IPS-NIHi7 (cell line): ENCODE results near the gene SOX4.

ENCODE experiments used
- DNase-seq: peaks from one replicate; pipeline ENCODE4 v3.0.0; 2012; ENCODE audit warnings: mixed read lengths; ENCODE audit errors: extremely low spot score

The SOX4 gene

DNA sequence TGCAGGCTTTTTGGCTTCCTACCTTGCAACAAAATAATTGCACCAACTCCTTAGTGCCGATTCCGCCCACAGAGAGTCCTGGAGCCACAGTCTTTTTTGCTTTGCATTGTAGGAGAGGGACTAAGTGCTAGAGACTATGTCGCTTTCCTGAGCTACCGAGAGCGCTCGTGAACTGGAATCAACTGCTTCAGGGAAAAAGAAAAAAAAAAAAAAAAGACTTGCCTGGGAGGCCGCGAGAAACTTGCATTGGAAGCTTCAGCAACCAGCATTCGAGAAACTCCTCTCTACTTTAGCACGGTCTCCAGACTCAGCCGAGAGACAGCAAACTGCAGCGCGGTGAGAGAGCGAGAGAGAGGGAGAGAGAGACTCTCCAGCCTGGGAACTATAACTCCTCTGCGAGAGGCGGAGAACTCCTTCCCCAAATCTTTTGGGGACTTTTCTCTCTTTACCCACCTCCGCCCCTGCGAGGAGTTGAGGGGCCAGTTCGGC lies 420 bp downstream of the SOX4 start:
- DNase-seq: no peak

DNA sequence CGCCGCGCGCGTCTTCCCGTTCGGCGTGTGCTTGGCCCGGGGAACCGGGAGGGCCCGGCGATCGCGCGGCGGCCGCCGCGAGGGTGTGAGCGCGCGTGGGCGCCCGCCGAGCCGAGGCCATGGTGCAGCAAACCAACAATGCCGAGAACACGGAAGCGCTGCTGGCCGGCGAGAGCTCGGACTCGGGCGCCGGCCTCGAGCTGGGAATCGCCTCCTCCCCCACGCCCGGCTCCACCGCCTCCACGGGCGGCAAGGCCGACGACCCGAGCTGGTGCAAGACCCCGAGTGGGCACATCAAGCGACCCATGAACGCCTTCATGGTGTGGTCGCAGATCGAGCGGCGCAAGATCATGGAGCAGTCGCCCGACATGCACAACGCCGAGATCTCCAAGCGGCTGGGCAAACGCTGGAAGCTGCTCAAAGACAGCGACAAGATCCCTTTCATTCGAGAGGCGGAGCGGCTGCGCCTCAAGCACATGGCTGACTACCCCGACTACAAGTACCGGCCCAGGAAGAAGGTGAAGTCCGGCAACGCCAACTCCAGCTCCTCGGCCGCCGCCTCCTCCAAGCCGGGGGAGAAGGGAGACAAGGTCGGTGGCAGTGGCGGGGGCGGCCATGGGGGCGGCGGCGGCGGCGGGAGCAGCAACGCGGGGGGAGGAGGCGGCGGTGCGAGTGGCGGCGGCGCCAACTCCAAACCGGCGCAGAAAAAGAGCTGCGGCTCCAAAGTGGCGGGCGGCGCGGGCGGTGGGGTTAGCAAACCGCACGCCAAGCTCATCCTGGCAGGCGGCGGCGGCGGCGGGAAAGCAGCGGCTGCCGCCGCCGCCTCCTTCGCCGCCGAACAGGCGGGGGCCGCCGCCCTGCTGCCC lies 1.1 kb downstream of the SOX4 start:
- no peak for DNase-seq

DNA sequence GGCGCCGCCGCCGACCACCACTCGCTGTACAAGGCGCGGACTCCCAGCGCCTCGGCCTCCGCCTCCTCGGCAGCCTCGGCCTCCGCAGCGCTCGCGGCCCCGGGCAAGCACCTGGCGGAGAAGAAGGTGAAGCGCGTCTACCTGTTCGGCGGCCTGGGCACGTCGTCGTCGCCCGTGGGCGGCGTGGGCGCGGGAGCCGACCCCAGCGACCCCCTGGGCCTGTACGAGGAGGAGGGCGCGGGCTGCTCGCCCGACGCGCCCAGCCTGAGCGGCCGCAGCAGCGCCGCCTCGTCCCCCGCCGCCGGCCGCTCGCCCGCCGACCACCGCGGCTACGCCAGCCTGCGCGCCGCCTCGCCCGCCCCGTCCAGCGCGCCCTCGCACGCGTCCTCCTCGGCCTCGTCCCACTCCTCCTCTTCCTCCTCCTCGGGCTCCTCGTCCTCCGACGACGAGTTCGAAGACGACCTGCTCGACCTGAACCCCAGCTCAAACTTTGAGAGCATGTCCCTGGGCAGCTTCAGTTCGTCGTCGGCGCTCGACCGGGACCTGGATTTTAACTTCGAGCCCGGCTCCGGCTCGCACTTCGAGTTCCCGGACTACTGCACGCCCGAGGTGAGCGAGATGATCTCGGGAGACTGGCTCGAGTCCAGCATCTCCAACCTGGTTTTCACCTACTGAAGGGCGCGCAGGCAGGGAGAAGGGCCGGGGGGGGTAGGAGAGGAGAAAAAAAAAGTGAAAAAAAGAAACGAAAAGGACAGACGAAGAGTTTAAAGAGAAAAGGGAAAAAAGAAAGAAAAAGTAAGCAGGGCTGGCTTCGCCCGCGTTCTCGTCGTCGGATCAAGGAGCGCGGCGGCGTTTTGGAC lies 2.0 kb downstream of the SOX4 start:
- no peak for DNase-seq

DNA sequence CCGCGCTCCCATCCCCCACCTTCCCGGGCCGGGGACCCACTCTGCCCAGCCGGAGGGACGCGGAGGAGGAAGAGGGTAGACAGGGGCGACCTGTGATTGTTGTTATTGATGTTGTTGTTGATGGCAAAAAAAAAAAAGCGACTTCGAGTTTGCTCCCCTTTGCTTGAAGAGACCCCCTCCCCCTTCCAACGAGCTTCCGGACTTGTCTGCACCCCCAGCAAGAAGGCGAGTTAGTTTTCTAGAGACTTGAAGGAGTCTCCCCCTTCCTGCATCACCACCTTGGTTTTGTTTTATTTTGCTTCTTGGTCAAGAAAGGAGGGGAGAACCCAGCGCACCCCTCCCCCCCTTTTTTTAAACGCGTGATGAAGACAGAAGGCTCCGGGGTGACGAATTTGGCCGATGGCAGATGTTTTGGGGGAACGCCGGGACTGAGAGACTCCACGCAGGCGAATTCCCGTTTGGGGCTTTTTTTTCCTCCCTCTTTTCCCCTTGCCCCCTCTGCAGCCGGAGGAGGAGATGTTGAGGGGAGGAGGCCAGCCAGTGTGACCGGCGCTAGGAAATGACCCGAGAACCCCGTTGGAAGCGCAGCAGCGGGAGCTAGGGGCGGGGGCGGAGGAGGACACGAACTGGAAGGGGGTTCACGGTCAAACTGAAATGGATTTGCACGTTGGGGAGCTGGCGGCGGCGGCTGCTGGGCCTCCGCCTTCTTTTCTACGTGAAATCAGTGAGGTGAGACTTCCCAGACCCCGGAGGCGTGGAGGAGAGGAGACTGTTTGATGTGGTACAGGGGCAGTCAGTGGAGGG lies 2.8 kb downstream of the SOX4 start:
- peak; percentile 38 for DNase-seq

DNA sequence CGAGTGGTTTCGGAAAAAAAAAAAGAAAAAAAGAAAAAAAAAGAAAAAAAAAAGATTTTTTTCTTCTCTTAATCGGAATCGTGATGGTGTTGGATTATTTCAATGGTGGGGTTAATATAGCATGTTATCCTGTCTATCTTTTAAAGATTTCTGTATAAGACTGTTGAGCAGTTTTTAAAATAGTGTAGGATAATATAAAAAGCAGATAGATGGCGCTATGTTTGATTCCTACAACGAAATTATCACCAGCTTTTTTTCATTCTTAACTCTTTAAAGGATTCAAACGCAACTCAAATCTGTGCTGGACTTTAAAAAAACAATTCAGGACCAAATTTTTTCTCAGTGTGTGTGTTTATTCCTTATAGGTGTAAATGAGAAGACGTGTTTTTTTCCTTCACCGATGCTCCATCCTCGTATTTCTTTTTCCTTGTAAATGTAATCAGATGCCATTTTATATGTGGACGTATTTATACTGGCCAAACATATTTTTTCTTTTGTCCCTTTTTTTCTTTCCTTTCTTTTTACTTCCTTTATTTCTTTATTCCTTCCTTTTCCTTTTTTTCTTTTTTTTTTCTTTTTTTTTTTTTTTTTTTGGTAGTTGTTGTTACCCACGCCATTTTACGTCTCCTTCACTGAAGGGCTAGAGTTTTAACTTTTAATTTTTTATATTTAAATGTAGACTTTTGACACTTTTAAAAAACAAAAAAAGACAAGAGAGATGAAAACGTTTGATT lies 3.6 kb downstream of the SOX4 start:
- DNase-seq: no peak

DNA sequence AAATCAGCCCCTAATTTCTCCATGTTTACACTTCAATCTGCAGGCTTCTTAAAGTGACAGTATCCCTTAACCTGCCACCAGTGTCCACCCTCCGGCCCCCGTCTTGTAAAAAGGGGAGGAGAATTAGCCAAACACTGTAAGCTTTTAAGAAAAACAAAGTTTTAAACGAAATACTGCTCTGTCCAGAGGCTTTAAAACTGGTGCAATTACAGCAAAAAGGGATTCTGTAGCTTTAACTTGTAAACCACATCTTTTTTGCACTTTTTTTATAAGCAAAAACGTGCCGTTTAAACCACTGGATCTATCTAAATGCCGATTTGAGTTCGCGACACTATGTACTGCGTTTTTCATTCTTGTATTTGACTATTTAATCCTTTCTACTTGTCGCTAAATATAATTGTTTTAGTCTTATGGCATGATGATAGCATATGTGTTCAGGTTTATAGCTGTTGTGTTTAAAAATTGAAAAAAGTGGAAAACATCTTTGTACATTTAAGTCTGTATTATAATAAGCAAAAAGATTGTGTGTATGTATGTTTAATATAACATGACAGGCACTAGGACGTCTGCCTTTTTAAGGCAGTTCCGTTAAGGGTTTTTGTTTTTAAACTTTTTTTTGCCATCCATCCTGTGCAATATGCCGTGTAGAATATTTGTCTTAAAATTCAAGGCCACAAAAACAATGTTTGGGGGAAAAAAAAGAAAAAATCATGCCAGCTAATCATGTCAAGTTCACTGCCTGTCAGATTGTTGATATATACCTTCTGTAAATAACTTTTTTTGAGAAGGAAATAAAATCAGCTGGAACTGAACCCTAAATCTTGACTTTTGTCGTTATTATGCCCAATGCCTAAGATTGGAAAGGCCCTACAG lies 4.5 kb downstream of the SOX4 start:
- DNase-seq: no peak

DNA sequence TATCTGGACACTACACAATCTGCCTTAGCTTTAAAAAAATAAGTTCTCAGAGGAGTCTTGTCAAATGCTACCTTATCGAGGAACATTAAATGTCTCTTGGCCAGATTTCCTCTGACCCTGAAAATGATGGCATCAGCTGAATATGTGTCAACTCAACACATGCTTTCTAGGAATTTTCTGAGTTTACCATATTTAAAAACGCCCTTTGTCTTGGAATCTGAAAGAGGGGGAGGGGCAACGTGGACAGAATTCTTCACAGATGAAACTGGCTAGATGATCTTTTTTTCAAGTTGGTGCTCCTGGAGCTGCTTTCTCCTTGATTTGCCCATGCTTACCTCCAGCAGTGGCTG lies 5.1 kb downstream of the SOX4 start:
- DNase-seq: no peak

DNA sequence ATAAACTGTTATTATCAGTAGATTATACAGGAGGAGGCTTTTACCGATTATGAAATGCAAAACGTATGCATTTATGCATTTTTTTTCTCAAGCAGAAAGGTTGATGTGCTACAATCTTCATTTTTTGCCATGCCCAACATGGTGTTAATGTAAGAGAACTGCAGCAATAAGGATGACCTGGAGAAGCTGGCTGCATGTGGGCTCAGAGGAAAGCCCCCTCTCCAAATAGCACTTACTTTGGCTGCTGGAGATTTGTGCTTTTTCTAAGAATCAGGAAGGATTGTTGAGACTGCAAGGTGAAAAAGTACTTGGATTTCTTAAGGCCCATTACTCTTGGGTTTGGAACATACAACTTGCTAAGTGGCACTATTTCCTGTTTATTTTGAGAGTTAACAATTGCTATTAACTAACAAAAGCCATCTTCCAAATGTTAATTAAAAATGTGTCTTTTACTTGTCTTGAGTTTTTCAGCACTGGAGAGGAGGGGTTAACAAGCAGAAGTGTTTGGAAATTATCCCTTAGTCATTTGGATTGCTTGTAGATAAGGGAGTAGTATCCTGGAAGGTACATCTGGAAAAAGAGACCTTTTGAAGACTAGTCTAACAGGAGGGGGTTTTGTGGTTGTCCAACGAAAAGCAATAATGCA lies 5.6 kb downstream of the SOX4 start:
- DNase-seq: no peak

DNA sequence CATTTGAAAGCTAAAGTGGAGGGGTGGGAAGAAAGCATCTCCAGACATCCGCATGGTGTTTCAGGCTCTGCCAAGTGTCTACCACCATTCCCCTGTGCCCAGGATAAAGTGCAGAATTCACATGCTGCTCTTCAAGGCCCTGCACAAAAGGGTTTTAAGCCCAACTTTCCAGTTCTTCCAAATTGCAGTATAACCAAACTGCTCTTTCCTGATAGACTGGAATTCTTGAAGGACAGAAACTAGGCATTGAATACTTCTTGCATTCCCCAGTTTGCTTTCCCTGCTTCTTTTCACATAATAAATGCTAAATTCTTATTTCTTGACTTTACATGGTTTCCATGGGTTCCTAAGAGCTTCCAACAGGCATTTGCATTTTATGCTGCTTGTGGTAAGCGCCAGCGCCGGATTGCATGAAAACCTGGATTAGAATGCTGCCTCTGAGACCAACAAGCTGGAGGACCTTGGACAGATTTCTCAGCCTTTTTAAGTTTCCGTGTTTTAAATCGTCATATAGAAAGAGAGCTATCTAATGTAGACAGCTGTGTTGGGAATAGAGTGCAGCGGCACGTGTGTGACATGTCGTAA lies 7.9 kb downstream of the SOX4 start:
- no peak for DNase-seq

DNA sequence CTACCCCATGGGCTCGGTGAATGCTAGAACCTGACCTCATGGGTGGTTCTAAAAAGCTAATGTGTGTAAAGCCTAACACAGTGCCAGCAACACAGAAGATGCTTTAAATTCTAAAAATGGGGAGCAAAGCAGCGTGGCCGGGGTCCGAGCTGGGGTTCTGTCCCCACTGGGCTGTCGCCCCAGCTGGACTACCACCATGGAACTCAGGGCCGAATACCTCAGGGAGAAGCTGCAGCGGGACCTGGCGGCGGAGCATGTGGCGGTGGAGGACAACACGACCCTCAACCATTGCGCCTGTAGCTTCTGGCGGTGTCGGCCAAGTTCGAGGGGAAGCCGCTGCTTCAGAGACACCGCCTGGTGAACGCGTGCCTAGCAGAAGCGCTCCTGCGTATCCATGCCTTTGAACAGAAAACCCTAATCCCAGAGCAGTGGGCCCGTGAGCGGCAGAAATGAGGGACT lies 8.4 kb downstream of the SOX4 start:
- DNase-seq: no peak

DNA sequence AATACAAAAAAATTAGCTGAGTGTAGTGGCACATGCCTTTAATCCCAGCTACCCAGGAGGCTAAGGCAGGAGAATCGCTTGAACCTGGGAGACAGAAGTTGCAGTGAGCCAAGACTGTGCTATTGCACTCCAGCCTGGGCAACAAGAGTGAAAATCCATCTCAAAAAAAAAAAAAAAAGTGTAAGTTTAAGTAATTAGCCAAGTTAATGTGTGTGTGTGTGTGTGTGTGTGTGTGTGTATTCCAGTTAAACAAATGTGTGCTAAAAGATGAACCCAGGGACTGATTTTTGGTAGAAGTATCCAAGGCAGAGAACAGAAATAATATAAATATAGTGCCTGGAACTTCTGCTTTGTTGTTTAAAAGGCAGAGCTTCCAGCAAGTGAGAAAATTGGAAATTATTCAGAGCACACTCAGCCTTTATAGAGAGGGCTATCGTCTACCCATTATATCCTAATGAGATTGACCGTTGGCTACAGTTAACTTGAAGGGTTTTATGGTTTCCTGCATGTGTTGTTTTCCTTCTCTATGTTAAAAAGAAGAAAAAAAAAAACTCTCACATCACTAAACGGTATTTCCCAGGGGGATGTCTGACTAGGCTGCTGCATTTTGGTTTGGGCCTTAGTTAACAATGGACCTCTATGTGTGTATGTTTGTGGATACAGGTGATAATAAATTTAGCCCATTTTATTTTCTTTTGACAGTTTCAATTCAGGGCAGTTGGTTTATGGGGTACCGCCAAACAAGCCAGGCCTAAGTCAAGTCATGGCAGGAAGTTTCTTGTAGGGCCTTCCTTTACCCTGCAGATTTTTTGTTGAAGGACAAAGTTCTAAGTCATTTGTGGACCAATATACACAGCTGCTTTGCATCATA lies 9.8 kb downstream of the SOX4 start:
- no peak for DNase-seq

DNA sequence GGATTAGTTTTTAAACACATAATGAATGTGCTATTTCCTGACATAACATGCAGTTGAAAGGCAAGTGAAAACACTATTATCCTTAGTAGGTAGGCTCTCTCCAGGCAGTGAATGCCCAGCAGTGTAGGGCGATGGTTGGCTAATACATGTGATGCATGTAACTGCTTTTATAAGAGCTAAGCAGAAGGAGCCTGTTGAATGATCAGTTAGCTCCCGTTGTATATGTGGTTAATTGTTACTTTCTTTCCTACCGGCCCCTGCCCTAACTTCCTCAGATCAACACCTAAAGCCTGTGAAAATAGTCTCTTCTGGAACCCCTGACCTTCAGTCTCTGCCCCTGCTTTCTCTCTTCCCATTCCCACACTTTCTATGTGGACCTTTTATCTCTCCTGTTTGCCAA lies 10.5 kb downstream of the SOX4 start:
- DNase-seq: no peak

DNA sequence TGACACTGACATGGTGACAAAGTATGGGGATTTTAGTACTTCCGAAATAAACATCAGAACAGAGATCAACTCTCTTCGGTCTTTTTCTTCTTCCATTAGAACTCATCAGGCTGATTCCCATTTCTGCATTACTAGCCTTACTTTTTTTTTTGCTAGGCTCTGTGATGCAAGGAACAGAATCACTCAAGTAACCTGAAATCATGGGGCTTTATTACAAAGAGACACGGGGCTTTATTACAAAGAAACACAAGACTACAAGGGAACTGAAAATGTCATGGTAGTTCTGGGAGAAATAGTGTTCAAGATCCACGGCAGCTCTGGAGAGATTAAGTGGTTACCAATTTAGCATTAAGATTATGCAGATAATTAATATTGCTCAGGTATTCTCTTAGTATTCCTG lies 11.6 kb downstream of the SOX4 start:
- no peak for DNase-seq

DNA sequence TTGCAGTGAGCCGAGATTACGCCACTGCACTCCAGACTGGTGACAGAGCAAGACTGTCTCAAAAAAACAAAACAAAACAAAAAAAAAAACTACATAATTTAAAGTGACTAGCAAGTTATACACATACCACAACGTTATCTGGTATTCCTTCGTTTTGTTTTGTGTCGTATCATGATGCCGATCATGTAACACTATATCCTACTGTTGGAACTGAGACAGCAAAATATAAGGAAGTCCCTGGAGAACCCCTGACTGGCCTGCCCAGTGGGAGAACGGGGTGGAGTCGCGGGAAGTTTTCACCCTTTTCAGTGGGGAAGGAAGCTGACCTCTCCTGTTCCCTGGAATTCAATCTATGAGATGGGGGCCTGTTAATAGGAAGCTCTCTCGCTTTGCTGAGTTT lies 15.1 kb downstream of the SOX4 start:
- no peak for DNase-seq

DNA sequence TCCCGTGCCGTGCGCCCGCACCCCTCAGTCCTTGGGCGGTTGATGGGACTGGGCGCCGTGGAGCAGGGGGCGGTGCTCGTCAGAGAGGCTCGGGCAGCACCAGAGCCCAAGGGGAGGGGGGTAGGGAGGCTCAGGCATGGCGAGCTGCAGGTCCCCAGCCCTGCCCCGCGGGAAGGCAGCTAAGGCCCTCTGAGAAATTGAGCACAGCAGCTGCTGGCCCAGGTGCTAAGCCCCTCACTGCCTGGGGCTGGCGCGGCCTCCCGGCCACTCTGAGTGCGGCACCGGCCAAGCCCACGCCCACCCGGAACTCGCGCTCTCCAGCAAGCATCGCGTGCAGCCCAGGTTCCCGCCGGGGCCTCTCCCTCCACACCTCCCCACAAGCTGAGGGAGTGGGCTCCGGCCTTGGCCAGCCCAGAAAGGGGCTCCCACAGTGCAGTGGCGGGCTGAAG lies 16.4 kb downstream of the SOX4 start:
- DNase-seq: no peak

DNA sequence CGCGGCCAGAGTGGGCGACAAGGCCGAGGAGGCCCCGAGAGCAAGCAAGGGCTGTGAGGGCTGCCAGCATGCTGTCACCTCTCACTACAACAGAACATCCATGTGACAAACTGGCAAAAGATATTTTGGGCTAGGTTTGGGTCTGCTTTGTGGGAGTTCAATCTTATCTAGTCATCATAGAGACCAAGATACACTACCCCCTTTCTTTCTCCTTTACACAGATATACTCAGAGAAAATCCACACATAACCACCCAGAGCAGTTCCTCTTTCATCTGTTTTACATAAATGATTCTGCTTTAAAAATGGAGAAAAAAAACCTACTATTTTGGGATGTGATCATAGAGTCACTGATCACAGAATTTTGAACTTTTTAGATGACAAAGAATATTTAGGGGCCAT lies 16.8 kb downstream of the SOX4 start:
- no peak for DNase-seq

DNA sequence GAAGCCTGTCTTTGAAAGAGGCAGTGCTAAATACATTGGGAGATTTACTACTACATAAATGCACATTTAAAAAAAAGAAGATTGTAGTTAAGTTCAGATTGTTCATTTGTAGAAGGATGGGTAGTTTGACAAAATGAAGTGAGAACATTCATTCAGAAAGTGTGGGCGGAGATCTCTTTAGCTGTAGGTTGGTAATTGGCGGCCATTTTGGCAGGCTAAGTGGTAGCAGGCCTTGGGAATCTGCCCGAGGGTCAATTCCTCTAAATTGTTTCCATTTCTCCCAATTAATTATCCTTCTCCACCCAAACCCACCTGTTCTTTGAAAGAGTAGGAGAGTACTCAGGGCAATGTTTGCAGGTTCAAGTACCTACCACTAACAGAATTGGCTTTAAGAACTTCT lies 17.9 kb downstream of the SOX4 start:
- DNase-seq: no peak

DNA sequence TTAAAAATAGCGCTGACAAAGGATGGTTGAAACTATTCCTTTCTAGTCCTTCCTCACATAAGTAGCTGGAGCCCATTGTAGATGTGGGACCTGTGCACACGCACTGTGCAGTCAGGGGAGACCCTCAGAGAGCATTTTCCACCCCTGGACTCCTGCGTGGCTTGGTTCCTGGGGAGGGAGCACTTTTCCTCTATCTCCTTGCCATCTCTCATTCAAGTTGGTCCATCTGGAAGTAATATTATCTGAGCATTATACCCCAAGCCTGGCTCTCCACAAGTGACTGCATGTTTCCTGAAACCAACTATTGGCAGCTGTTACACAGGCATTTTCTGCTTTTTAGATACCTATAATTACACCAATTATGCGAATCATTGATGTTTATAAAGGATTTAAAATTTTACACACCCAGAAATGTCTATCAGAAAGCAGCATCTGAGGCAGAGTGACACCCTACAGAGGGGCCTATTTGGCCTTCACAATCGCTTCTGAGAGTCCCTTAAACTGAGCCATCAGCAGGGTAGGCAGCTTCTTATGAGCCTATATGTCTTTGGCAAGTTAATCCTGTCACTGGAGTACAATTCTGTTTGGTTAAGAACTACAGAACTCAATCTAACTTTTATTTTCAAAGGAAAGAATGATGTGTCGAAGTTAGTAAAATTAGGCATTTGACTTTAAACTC lies 18.7 kb downstream of the SOX4 start:
- no peak for DNase-seq
